Measurements from ENCODE around the gene CACNA1B. TPM values are rescaled to one million over a fixed set of nuclear protein-coding genes. Genes with fewer than 3 reads are reported as not detected.

The CACNA1B gene
- total RNA-seq, 1 donor from 2014 or later = not detected

DNA sequence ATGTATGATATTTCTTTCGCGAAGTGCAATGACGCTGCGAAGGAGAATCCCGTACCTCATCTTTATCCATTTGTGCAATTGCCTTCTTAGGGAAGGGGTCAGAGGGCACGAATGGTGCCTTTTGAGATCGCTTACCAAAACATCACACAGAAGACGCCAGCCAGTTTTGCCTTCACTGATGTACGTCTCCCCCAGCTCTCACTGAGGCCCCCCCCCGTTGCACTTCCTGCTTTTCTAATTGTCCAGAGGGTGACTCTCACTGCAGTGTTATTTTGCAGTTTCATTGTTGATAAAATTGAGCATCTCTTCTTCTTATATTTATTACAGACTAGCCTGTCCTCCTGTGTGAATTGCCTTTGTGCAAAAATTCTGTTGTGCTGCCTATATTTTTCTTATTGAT is 39.0 kb upstream of the CACNA1B start:
- H3K27ac Mint-ChIP-seq = no peak overlapping the region
- H3K4me3 Mint-ChIP-seq = no peak overlapping the region
- intact Hi-C loops (cut with micrococcal nuclease) = no loop called here
- H3K36me3 Mint-ChIP-seq (ENCODE audit: low read depth) = peaks cover 9% of the 10 kb centered on the region
- no peaks in the 10 kb centered on the region for H3K27me3 Mint-ChIP-seq
- H3K4me1 Mint-ChIP-seq = no peaks in the 10 kb centered on the region
- H3K9me3 Mint-ChIP-seq = no peaks in the 10 kb centered on the region
- DNase-seq = no peak

- H3K27ac Mint-ChIP-seq = no peak overlapping the region
- no peak overlapping the region for H3K4me3 Mint-ChIP-seq
- intact Hi-C loops (cut with micrococcal nuclease) = no loop called here
- no peaks in the 10 kb centered on the region for H3K36me3 Mint-ChIP-seq (ENCODE audit: low read depth)
- H3K4me1 Mint-ChIP-seq = no peaks in the 10 kb centered on the region
- H3K27me3 Mint-ChIP-seq = no peaks in the 10 kb centered on the region
- no peak for DNase-seq
- no peaks in the 10 kb centered on the region for H3K9me3 Mint-ChIP-seq
These were observed 34.2 kb upstream of the CACNA1B start for GRCh38 chr9:137843355-137843754.

GRCh38 chr9:137851516-137852267 is 25.9 kb upstream of the CACNA1B start:
- Mint-ChIP-seq H3K27ac (no peak overlapping the region), H3K9me3 (peaks cover 13% of the 10 kb centered on the region), H3K36me3 (ENCODE audit: low read depth) (no peaks in the 10 kb centered on the region), H3K4me3 (no peak overlapping the region), H3K27me3 (peaks cover 2% of the 10 kb centered on the region), H3K4me1 (no peaks in the 10 kb centered on the region)
- no peak for DNase-seq
- intact Hi-C loops (cut with micrococcal nuclease) = no loop called here

- Mint-ChIP-seq H3K27me3 (peaks cover 2% of the 10 kb centered on the region), H3K27ac (no peak overlapping the region), H3K4me3 (no peak overlapping the region), H3K9me3 (peaks cover 13% of the 10 kb centered on the region), H3K36me3 (ENCODE audit: low read depth) (no peaks in the 10 kb centered on the region), H3K4me1 (no peaks in the 10 kb centered on the region)
- intact Hi-C loops (cut with micrococcal nuclease) = no loop called here
- DNase-seq = no peak
These were observed 24.1 kb upstream of the CACNA1B start for GRCh38 chr9:137853392-137853995.

DNA sequence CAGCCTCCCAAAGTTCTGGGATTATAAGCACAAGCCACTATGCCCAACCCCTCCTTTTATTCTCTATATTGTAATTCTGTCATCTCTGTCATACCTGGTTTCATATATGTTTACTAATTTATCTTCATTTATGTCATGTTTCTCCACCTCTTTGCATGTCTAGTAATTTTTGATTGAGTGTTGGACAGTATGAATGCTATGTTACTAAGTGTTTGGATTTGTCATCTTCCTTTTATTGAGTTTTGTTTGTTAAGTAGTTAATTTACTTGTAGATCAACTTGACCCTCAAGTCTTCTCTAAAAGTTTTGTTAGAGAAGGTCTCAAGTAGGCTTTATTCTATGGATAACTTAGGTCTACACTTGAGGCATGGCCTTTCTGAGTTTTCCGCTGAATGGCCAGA is 17.2 kb upstream of the CACNA1B start:
- no peaks in the 10 kb centered on the region for H3K27me3 Mint-ChIP-seq
- no peak for DNase-seq
- no peak overlapping the region for H3K27ac Mint-ChIP-seq
- H3K36me3 Mint-ChIP-seq (ENCODE audit: low read depth) = no peaks in the 10 kb centered on the region
- intact Hi-C loops (cut with micrococcal nuclease) = no loop called here
- no peak overlapping the region for H3K4me3 Mint-ChIP-seq
- H3K4me1 Mint-ChIP-seq = no peaks in the 10 kb centered on the region
- H3K9me3 Mint-ChIP-seq = peaks cover 23% of the 10 kb centered on the region

DNA sequence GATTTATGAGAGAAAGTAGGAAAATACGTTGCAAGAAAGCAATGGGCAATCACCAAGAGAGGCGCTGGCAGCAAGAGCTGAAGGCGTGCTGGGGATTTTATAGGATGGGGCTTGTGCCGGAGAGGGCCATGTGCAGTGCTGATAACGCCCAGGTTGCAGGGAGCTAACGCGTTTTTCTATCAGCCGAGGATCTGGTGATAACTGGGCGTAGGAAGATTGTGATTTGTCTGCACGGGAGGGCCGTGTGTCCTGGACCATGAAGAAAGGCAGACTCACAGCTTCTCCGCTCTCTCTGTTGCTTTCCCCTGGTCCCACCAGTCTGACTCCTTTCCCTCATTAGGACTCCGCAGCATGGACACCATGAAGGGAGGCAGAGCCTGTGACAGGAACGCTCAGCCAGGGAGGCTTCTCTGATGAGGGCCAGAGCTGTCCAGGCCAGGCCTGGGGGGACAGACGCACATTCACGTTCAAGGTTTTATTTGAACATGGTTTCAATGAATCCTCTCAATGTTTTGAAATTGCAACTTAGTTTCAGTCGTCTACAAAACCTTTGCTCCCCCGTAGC is 11.9 kb upstream of the CACNA1B start:
- no peak overlapping the region for H3K4me3 Mint-ChIP-seq

GRCh38 chr9:137866226-137867141 is 11.1 kb upstream of the CACNA1B start:
- peaks cover 5% of the 10 kb centered on the region for H3K9me3 Mint-ChIP-seq
- H3K4me3 Mint-ChIP-seq = no peak overlapping the region
- H3K27ac Mint-ChIP-seq = no peak overlapping the region
- no peaks in the 10 kb centered on the region for H3K4me1 Mint-ChIP-seq
- intact Hi-C loops (cut with micrococcal nuclease) = no loop called here
- no peaks in the 10 kb centered on the region for H3K36me3 Mint-ChIP-seq (ENCODE audit: low read depth)
- H3K27me3 Mint-ChIP-seq = no peaks in the 10 kb centered on the region
- DNase-seq = no peak

More for the DNA sequence above, 11.9 kb upstream of the CACNA1B start:
- DNase-seq = no peak
- peaks cover 9% of the 10 kb centered on the region for H3K9me3 Mint-ChIP-seq
- no peaks in the 10 kb centered on the region for H3K36me3 Mint-ChIP-seq (ENCODE audit: low read depth)
- no peak overlapping the region for H3K27ac Mint-ChIP-seq
- intact Hi-C loops (cut with micrococcal nuclease) = no loop called here
- H3K4me1 Mint-ChIP-seq = no peaks in the 10 kb centered on the region
- H3K27me3 Mint-ChIP-seq = no peaks in the 10 kb centered on the region

DNA sequence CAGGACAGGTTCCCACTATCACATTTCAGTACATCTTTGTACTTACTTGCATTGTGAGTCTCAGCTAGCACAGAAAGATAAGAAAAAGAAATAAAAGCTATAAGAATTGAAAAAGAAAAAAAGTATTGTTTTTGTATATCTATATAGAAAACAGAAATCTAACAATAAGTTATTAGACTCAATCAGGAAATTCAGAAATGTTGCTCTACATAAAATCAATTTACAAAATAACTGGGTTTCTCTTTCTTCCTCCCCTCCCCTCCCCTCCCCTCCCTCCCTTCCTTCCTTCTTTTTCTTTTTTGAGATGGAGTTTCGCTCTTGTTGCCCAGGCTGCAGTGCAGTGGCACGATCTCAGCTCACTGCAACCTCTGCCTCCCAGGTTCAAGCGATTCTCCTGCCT is 7.2 kb upstream of the CACNA1B start:
- H3K4me3 Mint-ChIP-seq = no peak overlapping the region
- H3K27me3 Mint-ChIP-seq = peaks cover 2% of the 10 kb centered on the region
- H3K4me1 Mint-ChIP-seq = peaks cover 3% of the 10 kb centered on the region
- no peak for DNase-seq
- no peaks in the 10 kb centered on the region for H3K36me3 Mint-ChIP-seq (ENCODE audit: low read depth)
- intact Hi-C loops (cut with micrococcal nuclease) = no loop called here
- no peak overlapping the region for H3K27ac Mint-ChIP-seq
- no peaks in the 10 kb centered on the region for H3K9me3 Mint-ChIP-seq

GRCh38 chr9:137872296-137872695 is 5.3 kb upstream of the CACNA1B start:
- H3K27ac Mint-ChIP-seq = no peak overlapping the region
- peaks cover 3% of the 10 kb centered on the region for H3K4me1 Mint-ChIP-seq
- H3K9me3 Mint-ChIP-seq = no peaks in the 10 kb centered on the region
- intact Hi-C loops (cut with micrococcal nuclease) = no loop called here
- peaks cover 2% of the 10 kb centered on the region for H3K36me3 Mint-ChIP-seq (ENCODE audit: low read depth)
- DNase-seq = no peak
- H3K27me3 Mint-ChIP-seq = peaks cover 7% of the 10 kb centered on the region
- H3K4me3 Mint-ChIP-seq = no peak overlapping the region

DNA sequence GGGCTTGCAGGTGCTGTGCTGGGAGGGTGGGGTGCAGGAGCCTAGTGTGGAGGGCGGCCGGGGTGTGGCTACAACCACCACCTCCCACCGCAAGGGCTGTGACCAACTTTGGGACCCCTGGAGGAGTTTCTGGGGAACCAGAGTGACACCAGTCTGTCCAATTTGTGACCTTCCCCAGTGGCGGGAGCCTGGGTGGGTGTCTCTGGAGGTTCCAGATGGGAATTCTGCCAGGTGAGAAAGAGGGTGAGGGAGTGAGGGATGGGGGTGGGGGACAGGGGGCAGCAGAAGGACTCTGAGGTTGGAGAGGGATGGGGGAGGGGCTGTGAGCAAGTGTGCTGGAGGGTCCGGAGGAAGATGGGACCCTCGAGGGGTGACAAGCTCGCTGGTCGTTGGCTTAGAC is 4.2 kb upstream of the CACNA1B start:
- no peak overlapping the region for H3K4me3 Mint-ChIP-seq
- DNase-seq = no peak
- no peaks in the 10 kb centered on the region for H3K9me3 Mint-ChIP-seq
- H3K27me3 Mint-ChIP-seq = peaks cover 7% of the 10 kb centered on the region
- H3K36me3 Mint-ChIP-seq (ENCODE audit: low read depth) = peaks cover 2% of the 10 kb centered on the region
- H3K27ac Mint-ChIP-seq = no peak overlapping the region
- H3K4me1 Mint-ChIP-seq = peaks cover 3% of the 10 kb centered on the region
- intact Hi-C loops (cut with micrococcal nuclease) = no loop called here

- H3K27ac Mint-ChIP-seq = no peak overlapping the region
- no peak overlapping the region for H3K4me3 Mint-ChIP-seq
- intact Hi-C loops (cut with micrococcal nuclease) = no loop called here
- no peak for DNase-seq
- no peaks in the 10 kb centered on the region for H3K9me3 Mint-ChIP-seq
- H3K36me3 Mint-ChIP-seq (ENCODE audit: low read depth) = peaks cover 2% of the 10 kb centered on the region
- H3K4me1 Mint-ChIP-seq = peaks cover 3% of the 10 kb centered on the region
- peaks cover 7% of the 10 kb centered on the region for H3K27me3 Mint-ChIP-seq
These were observed 3.7 kb upstream of the CACNA1B start for GRCh38 chr9:137873858-137874362.

DNA sequence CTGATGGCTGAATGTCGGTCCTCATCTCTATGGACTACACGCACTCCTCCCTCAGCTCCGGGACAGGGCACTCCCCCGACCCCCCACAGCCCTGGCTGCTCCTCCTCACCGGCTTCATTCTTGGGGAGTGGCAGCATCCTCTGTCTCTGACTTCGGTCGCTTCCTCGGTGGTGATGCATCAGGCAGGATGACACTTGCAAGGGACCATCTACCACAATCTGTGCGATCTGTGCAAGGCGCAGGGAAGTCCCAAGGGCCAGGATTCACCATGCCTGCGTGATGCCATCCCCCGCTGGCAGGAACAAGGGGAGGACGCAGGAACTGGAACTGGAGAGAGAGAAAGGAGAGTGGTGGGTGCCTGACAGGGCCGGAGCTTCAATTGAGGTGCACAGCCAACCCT is 2.2 kb upstream of the CACNA1B start:
- no peak for DNase-seq
- intact Hi-C loops (cut with micrococcal nuclease) = no loop called here
- Mint-ChIP-seq H3K9me3 (no peaks in the 10 kb centered on the region), H3K27ac (no peak overlapping the region), H3K27me3 (peaks cover 7% of the 10 kb centered on the region), H3K4me1 (peaks cover 3% of the 10 kb centered on the region), H3K4me3 (no peak overlapping the region), H3K36me3 (ENCODE audit: low read depth) (peaks cover 2% of the 10 kb centered on the region)

- Mint-ChIP-seq H3K4me3 (no peak overlapping the region), H3K4me1 (peaks cover 3% of the 10 kb centered on the region), H3K36me3 (ENCODE audit: low read depth) (peaks cover 2% of the 10 kb centered on the region), H3K27me3 (peaks cover 7% of the 10 kb centered on the region), H3K27ac (no peak overlapping the region), H3K9me3 (no peaks in the 10 kb centered on the region)
- intact Hi-C loops (cut with micrococcal nuclease) = no loop called here
- DNase-seq = no peak
These were observed 1.7 kb upstream of the CACNA1B start for GRCh38 chr9:137875846-137876245.

All from activated CD4-positive, alpha-beta T cell treated with anti-CD3 and anti-CD28 coated beads, Interleukin-2, amount 10 ng/mL, durations not matched to agents 24 days and 14 days (primary cell).